Measurements from ENCODE around the gene TNFRSF8. TPM values are rescaled to one million over a fixed set of nuclear protein-coding genes. Genes with fewer than 3 reads are reported as not detected.

The TNFRSF8 gene
- total and polyA plus RNA-seq, 2 of the 4 experiments (the other 2 are of a cell fraction), result under 0.01 to 0.31 TPM

DNA sequence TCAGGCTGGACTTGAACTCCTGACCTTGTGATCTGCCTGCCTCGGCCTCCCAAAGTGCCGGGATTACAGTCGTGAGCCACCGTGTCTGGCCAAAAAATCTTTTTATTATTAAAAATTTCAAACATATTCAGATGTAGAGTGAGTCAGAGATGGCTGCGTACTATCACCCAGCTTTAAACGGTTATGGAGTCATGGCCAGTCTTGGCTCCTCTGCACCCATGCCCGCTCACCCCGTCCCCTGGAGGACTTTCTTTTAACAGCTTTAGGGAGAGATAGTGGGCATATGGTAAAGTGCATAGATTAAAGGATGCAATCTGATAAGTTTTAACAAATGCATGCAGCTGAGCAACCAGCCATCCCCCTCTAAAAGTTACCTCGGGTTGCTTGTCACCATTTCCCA, 51.8 kb downstream of the TNFRSF8 start:
- DNase-seq (no peak), ATAC-seq (ENCODE audit: low read depth) (no peak)
- no peak overlapping the region for H2AFZ ChIP-seq (replicated peaks; ENCODE audit: low read length, poor library complexity)
- H2BK120ac ChIP-seq (ENCODE audit: low read depth, low read length), result no peak overlapping the region
- no peak overlapping the region for H3K23ac ChIP-seq (ENCODE audit: low read depth, low read length)
- no peaks in the 10 kb centered on the region for H3K9me1 ChIP-seq (ENCODE audit: insufficient read depth, low read length)
- H3K4me1 ChIP-seq (ENCODE audit: control insufficient read depth, insufficient read depth, low read length), result peaks cover 7% of the 10 kb centered on the region
- no peak overlapping the region for H3K27ac ChIP-seq (ENCODE audit: insufficient read depth, low read length)
- POLR2A ChIA-PET (ENCODE audit: unreplicated experiment), result no interaction called here
- dilution Hi-C loops (cut with HindIII; ENCODE audit: low sequenced_read_pairs, unreplicated experiment), result no loop called here
- no peak overlapping the region for H4K8ac ChIP-seq (ENCODE audit: low read depth in 2 of 2, low read length in 2 of 2)
- H3K4ac ChIP-seq (ENCODE audit: low read depth, low read length), result no peak overlapping the region
- 38% methylated on average over 1 of the region's 9 CpGs; no CpG with 5 or more reads in 1 of the 2 experiments for WGBS, 2 experiments (ENCODE audit: extremely low coverage in 2 of 2, insufficient read length in 1 of 2)
- CTCF ChIA-PET, result no interaction called here
- no peaks in the 10 kb centered on the region for H3K9me3 ChIP-seq (ENCODE audit: control insufficient read depth, insufficient read depth, low read length)
- no peak overlapping the region for H3K14ac ChIP-seq (replicated peaks; ENCODE audit: low read depth, low read length)
- no peak overlapping the region for H3K18ac ChIP-seq (ENCODE audit: low read depth, low read length)
- no peaks in the 10 kb centered on the region for H3K27me3 ChIP-seq (ENCODE audit: control insufficient read depth, insufficient read depth, low read length)
- TF ChIP-seq BHLHE40 (IDR thresholded peaks at IDR 0.05; ENCODE audit: low read depth, low read length) (no peak), RAD21 (IDR thresholded peaks at IDR 0.05; ENCODE audit: low read length) (no peak), RFX5 (IDR thresholded peaks at IDR 0.05; ENCODE audit: low read depth, low read length) (no peak), SMC3 (IDR thresholded peaks at IDR 0.05; ENCODE audit: low read depth, low read length) (no peak), CEBPB (IDR thresholded peaks at IDR 0.05; ENCODE audit: low read depth, low read length) (no peak), MAFK (IDR thresholded peaks at IDR 0.05; ENCODE audit: low read depth, low read length) (no peak), NFE2L2 (IDR thresholded peaks at IDR 0.05; ENCODE audit: low read depth, low read length) (no peak), MAZ (IDR thresholded peaks at IDR 0.05; ENCODE audit: borderline replicate concordance, low read depth, low read length) (no peak), RCOR1 (IDR thresholded peaks at IDR 0.05; ENCODE audit: insufficient replicate concordance, low read length) (no peak)
- TF ChIP-seq, protein P1, sequence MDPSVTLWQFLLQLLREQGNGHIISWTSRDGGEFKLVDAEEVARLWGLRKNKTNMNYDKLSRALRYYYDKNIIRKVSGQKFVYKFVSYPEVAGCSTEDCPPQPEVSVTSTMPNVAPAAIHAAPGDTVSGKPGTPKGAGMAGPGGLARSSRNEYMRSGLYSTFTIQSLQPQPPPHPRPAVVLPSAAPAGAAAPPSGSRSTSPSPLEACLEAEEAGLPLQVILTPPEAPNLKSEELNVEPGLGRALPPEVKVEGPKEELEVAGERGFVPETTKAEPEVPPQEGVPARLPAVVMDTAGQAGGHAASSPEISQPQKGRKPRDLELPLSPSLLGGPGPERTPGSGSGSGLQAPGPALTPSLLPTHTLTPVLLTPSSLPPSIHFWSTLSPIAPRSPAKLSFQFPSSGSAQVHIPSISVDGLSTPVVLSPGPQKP (IDR thresholded peaks at IDR 0.05; ENCODE audit: borderline replicate concordance, low read depth, low read length), result no peak
- TF ChIP-seq, protein P2, sequence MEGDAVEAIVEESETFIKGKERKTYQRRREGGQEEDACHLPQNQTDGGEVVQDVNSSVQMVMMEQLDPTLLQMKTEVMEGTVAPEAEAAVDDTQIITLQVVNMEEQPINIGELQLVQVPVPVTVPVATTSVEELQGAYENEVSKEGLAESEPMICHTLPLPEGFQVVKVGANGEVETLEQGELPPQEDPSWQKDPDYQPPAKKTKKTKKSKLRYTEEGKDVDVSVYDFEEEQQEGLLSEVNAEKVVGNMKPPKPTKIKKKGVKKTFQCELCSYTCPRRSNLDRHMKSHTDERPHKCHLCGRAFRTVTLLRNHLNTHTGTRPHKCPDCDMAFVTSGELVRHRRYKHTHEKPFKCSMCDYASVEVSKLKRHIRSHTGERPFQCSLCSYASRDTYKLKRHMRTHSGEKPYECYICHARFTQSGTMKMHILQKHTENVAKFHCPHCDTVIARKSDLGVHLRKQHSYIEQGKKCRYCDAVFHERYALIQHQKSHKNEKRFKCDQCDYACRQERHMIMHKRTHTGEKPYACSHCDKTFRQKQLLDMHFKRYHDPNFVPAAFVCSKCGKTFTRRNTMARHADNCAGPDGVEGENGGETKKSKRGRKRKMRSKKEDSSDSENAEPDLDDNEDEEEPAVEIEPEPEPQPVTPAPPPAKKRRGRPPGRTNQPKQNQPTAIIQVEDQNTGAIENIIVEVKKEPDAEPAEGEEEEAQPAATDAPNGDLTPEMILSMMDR (conservative IDR thresholded peaks at IDR 0.05; ENCODE audit: low read depth, low read length), result no peak
- TF ChIP-seq, protein P3, sequence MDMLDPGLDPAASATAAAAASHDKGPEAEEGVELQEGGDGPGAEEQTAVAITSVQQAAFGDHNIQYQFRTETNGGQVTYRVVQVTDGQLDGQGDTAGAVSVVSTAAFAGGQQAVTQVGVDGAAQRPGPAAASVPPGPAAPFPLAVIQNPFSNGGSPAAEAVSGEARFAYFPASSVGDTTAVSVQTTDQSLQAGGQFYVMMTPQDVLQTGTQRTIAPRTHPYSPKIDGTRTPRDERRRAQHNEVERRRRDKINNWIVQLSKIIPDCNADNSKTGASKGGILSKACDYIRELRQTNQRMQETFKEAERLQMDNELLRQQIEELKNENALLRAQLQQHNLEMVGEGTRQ (IDR thresholded peaks at IDR 0.05; ENCODE audit: low read depth, low read length), result no peak
- H2BK5ac ChIP-seq (ENCODE audit: low read depth, low read length, poor library complexity, severe bottlenecking), result no peak overlapping the region
- intact Hi-C loops (cut with micrococcal nuclease), result no loop called here
- no peak overlapping the region for H4K91ac ChIP-seq (ENCODE audit: insufficient read depth, low read depth, low read length)
- H2AK5ac ChIP-seq (ENCODE audit: low read depth, low read length), result no peak overlapping the region
- H3K36me3 ChIP-seq (ENCODE audit: control insufficient read depth, insufficient read depth, low read length), result no peaks in the 10 kb centered on the region
- H3K9ac ChIP-seq (ENCODE audit: low read depth, low read length), result no peak overlapping the region
- no TSS peak for BruUV-seq (replicated peaks)
- no peak overlapping the region for H3K4me3 ChIP-seq (ENCODE audit: insufficient read depth, low read depth, low read length)
- H2BK15ac ChIP-seq (ENCODE audit: low read depth, low read length), result no peak overlapping the region
- in situ Hi-C loops (cut with MboI; ENCODE audit: low sequenced_read_pairs), result no loop called here
- H2BK20ac ChIP-seq (ENCODE audit: low read depth, low read length), result no peak overlapping the region
- no peak overlapping the region for H3K56ac ChIP-seq (ENCODE audit: extremely low read depth, insufficient read depth, low read length)
- H3K79me1 ChIP-seq (ENCODE audit: low read depth in 1 of 2, low read length in 2 of 2), result no peaks in the 10 kb centered on the region
- no peak overlapping the region for H4K5ac ChIP-seq (ENCODE audit: low read depth, low read length)
- H4K20me1 ChIP-seq (ENCODE audit: insufficient read depth, low read length), result no peaks in the 10 kb centered on the region
- H2AK9ac ChIP-seq (replicated peaks; ENCODE audit: low read depth, low read length, poor library complexity), result no peak overlapping the region
- H3K4me2 ChIP-seq (ENCODE audit: low read depth, low read length), result no peak overlapping the region

Data from IMR-90 (cell line).